Neural cell (in vitro differentiated cells): ENCODE measurements around the gene TPM1. TPM values are rescaled to one million over a fixed set of nuclear protein-coding genes. Genes with fewer than 3 reads are reported as not detected.

Experiments used
- H2AFZ ChIP-seq: fragments of 200-600, 300-800 bp; sonication (generic), shearing (Covaris generic); 2 replicates; pipeline ENCODE4 v1.6.0; 2014; ENCODE audit warnings: low read depth, mild to moderate bottlenecking, antibody characterized with exemption, low read length, moderate library complexity
- H3F3A ChIP-seq: fragments of 200-600 bp; shearing (Covaris generic); 2 replicates; pipeline ENCODE4 v1.6.1; 2016; ENCODE audit warnings: mild to moderate bottlenecking, moderate library complexity, mixed read lengths, antibody characterized with exemption, low read length; ENCODE audit not compliant: insufficient read depth, poor library complexity, severe bottlenecking
- H3K27ac ChIP-seq: fragments of 200-600, 300-800 bp; sonication (generic), shearing (Covaris generic); 2 replicates; pipeline ENCODE4 v1.5.1; 2014; ENCODE audit warnings: mild to moderate bottlenecking, low read length, moderate library complexity
- H3K27me3 ChIP-seq: fragments of 300-800, 200-600 bp; sonication (generic), shearing (Covaris generic); 2 replicates; pipeline ENCODE4 v1.6.0; 2014; ENCODE audit warnings: mild to moderate bottlenecking, low read depth, low read length, moderate library complexity; ENCODE audit not compliant: insufficient read depth
- H3K36me3 ChIP-seq: fragments of 300-800, 200-600 bp; sonication (generic), shearing (Covaris generic); 2 replicates; pipeline ENCODE4 v1.5.1; 2014; ENCODE audit warnings: mild to moderate bottlenecking, antibody characterized with exemption, low read length, moderate library complexity; ENCODE audit not compliant: insufficient read depth
- H3K4me2 ChIP-seq: fragments of 300-800, 200-600 bp; sonication (generic), shearing (Covaris generic); 2 replicates; pipeline ENCODE4 v1.6.0; 2014; ENCODE audit warnings: mild to moderate bottlenecking, low read length
- H3K4me3 ChIP-seq: fragments of 300-800, 200-600 bp; sonication (generic), shearing (Covaris generic); 2 replicates; pipeline ENCODE4 v1.5.1; 2014; ENCODE audit warnings: mild to moderate bottlenecking, low read length, moderate library complexity
- H3K79me2 ChIP-seq: fragments of 200-600 bp; shearing (Covaris generic); replicated peaks from 2 replicates; pipeline ENCODE4 v1.6.0; 2014; ENCODE audit warnings: mild to moderate bottlenecking, low read length, moderate library complexity; ENCODE audit not compliant: insufficient read depth
- H3K9ac ChIP-seq: fragments of 300-800, 200-600 bp; sonication (generic), shearing (Covaris generic); 2 replicates; pipeline ENCODE4 v1.6.1; 2016; ENCODE audit warnings: mild to moderate bottlenecking, low read length, mixed read lengths
- H3K9me2 ChIP-seq: fragments of 200-600 bp; shearing (Covaris generic); 2 replicates; pipeline ENCODE4 v1.6.1; 2016; ENCODE audit warnings: mild to moderate bottlenecking, low read length, mixed read lengths; ENCODE audit not compliant: insufficient read depth
- H3K9me3 ChIP-seq: fragments of 200-600, 300-800 bp; sonication (generic), shearing (Covaris generic); 2 replicates; pipeline ENCODE4 v1.6.1; 2016; ENCODE audit warnings: mild to moderate bottlenecking, mixed run types, low read length, moderate library complexity, mixed read lengths
- H4K20me1 ChIP-seq: fragments of 200-600 bp; shearing (Covaris generic); 2 replicates; pipeline ENCODE4 v1.6.1; 2016; ENCODE audit warnings: mild to moderate bottlenecking, mixed run types; ENCODE audit not compliant: insufficient read depth
- CTCF ChIP-seq: fragments of 450-650 bp; IDR thresholded peaks from 2 replicates; pipeline ENCODE4 v1.5.1; 2014; ENCODE audit warnings: antibody characterized with exemption, mild to moderate bottlenecking, moderate library complexity; ENCODE audit not compliant: poor library complexity, severe bottlenecking
- EP300 ChIP-seq: fragments of 450-650 bp; conservative IDR thresholded peaks from 2 replicates; pipeline ENCODE4 v1.6.1; 2014; ENCODE audit warnings: antibody characterized with exemption, mild to moderate bottlenecking, moderate library complexity; ENCODE audit not compliant: poor library complexity, severe bottlenecking
- EZH2 ChIP-seq: fragments of 200-600, 300-800 bp; shearing (Covaris generic), sonication (generic); IDR thresholded peaks from 2 replicates; pipeline ENCODE4 v1.6.1; 2014; ENCODE audit warnings: antibody characterized with exemption, low read length, borderline replicate concordance, mild to moderate bottlenecking; ENCODE audit not compliant: insufficient read depth, poor library complexity, severe bottlenecking
- MXI1 ChIP-seq: fragments of 450-650 bp; conservative IDR thresholded peaks from 2 replicates; pipeline ENCODE4 v1.6.1; 2014; ENCODE audit warnings: antibody characterized with exemption, mild to moderate bottlenecking; ENCODE audit not compliant: poor library complexity, severe bottlenecking
- POLR2AphosphoS5 ChIP-seq: IDR thresholded peaks from 2 replicates; pipeline ENCODE4 v1.6.1; 2012
- RAD21 ChIP-seq: fragments of 450-650 bp; conservative IDR thresholded peaks from 2 replicates; pipeline ENCODE4 v1.6.1; 2014; ENCODE audit warnings: antibody characterized with exemption, mild to moderate bottlenecking, moderate library complexity
- REST ChIP-seq: IDR thresholded peaks from 2 replicates; pipeline ENCODE4 v1.6.1; 2012; ENCODE audit warnings: borderline replicate concordance
- SMC3 ChIP-seq: fragments of 450-650 bp; conservative IDR thresholded peaks from 2 replicates; pipeline ENCODE4 v1.6.1; 2014; ENCODE audit warnings: antibody characterized with exemption, mild to moderate bottlenecking, moderate library complexity; ENCODE audit not compliant: poor library complexity
- TAF1 ChIP-seq: IDR thresholded peaks from 2 replicates; pipeline ENCODE4 v1.6.1; 2012; ENCODE audit warnings: low read depth
- polyA plus RNA-seq: library from polyadenylated mRNA; depleted of rRNA; stranded (reverse); fragments of >200 nt; gene quantifications from 2 replicates; pipeline ENCODE4 v1.2.3, GENCODE V29; 2014

TPM1 gene
- polyA plus RNA-seq, 1 donor from 2014 or later: 254 TPM

DNA sequence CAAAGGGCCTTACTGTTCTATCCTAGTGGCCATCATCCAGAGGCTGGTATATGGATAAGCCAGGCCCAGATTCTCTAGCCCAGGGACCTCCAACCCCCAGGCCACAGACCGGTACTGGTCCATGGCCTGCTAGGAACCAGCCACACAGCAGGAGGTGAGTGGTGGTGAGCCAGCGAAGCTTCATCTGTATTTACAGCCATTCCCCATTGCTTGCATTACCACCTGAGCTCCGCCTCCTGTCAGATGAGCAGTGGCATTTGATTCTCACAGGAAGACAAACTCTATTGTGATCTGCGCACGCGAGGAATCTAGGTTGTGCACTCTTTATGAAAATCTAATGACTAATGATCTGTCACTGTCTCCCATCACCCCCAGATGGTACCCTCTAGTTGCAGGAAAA is 30.1 kb upstream of the TPM1 start:
- Histone ChIP-seq H3K9ac (no peak overlapping the region), H2AFZ (no peak overlapping the region), H3K4me2 (no peak overlapping the region), H3K36me3 (no peaks in the 10 kb centered on the region), H3K79me2 (no peaks in the 10 kb centered on the region), H3K27me3 (no peaks in the 10 kb centered on the region), H3K9me3 (no peaks in the 10 kb centered on the region), H3K27ac (no peak overlapping the region), H3K9me2 (no peaks in the 10 kb centered on the region), H3K4me3 (no peak overlapping the region), H4K20me1 (no peaks in the 10 kb centered on the region), H3F3A (no peaks in the 10 kb centered on the region)
- no peak for TF ChIP-seq MXI1
- TF ChIP-seq POLR2AphosphoS5: no peak
- no peak for TF ChIP-seq TAF1
- no peak for TF ChIP-seq EZH2
- TF ChIP-seq REST: no peak

DNA sequence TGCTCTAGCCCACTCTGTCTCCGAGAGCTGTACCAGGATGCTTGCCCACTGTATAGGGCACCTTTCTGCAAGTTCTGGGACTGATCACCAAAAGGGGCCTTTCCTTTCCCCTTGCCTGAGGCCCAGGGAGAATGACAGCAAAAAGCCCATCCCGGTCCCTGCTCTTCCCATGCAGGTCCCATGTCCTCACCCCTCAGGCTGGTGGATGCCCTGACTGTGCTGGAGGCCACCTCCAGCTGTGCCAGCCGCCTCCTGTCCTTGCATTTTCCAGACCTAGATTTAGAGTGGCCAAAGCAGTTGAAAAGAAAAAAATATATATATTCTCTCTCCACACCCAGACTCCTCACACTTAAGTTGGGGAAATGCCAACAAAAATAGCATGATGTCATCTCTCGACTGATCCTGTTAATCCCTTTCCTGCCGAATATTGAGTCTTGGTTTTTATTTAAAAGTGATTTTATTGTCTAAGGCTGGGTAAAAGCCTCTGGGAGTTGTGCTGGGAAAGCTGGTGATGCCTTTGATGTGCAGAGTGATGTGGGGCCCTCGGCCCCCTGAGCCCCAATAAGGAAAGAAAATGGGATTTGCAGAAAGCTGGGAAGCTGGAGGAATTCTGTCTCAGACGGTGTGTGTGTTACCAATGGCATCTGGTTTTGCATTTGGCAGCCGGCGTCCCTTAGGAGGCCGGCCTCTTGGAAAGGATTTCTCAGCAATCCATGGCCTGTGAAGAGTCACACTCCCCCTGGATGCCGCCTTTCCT is 29.3 kb upstream of the TPM1 start:
- H3K9me2 ChIP-seq: no peaks in the 10 kb centered on the region
- no peak overlapping the region for H3K9ac ChIP-seq
- TF ChIP-seq TAF1: no peak
- TF ChIP-seq REST: no peak
- TF ChIP-seq EZH2: no peak
- no peak for TF ChIP-seq EP300
- no peak for TF ChIP-seq SMC3
- no peak for TF ChIP-seq MXI1
- no peak for TF ChIP-seq CTCF
- TF ChIP-seq RAD21: no peak
- no peak for TF ChIP-seq POLR2AphosphoS5
- no peak overlapping the region for H3K4me3 ChIP-seq
- no peaks in the 10 kb centered on the region for H3K36me3 ChIP-seq
- H3F3A ChIP-seq: no peaks in the 10 kb centered on the region
- no peak overlapping the region for H3K27ac ChIP-seq
- no peaks in the 10 kb centered on the region for H3K27me3 ChIP-seq
- no peak overlapping the region for H3K4me2 ChIP-seq
- no peaks in the 10 kb centered on the region for H3K9me3 ChIP-seq
- no peak overlapping the region for H2AFZ ChIP-seq
- no peaks in the 10 kb centered on the region for H4K20me1 ChIP-seq
- no peaks in the 10 kb centered on the region for H3K79me2 ChIP-seq
